Activated naive CD4-positive, alpha-beta T cell treated with anti-CD3 and anti-CD28 coated beads, Interleukin-2, amount 50 U/mL, for 72 hours (primary cell): ENCODE data around the gene HLCS. TPM values are rescaled to one million over a fixed set of nuclear protein-coding genes. Genes with fewer than 3 reads are reported as not detected.
A peak's percentile ranks its signal among the peaks of the same experiment; 100 is the strongest.

Experiments
- ATAC-seq, 2 donors: fragments of 150-1000 bp; cut with Tn5 transposase; 2 replicates each; pipeline ENCODE4 v1.10.0; 2021; ENCODE audit warnings: mild to moderate bottlenecking in 2 of 2, moderate library complexity in 2 of 2
- DNase-seq, 2 donors: peaks; one replicate each; pipeline ENCODE4 v3.0.0; 2021 to 2022; ENCODE audit warnings: low spot score in 2 of 2
- H3K27ac Mint-ChIP-seq, 2 donors: one replicate each; pipeline ENCODE4 v1.8.0; 2022; ENCODE audit warnings: mild to moderate bottlenecking in 2 of 2, mixed read lengths in 2 of 2
- H3K36me3 Mint-ChIP-seq, 2 donors: one replicate each; pipeline ENCODE4 v1.8.0; 2022; ENCODE audit warnings: mixed read lengths in 2 of 2
- H3K9me3 Mint-ChIP-seq, 2 donors: one replicate each; pipeline ENCODE4 v1.8.0; 2022; ENCODE audit warnings: mixed read lengths in 2 of 2
- total RNA-seq, 2 donors: library from RNA; stranded (reverse); gene quantifications; one replicate each; pipeline ENCODE4 v1.2.3, GENCODE V29; 2022

The HLCS gene
- total RNA-seq, 2 donors from 2014 or later: 11.1 to 13.0 TPM

GRCh38 chr21:36936361-36937135 is 29.9 kb downstream of the HLCS start:
- H3K9me3 Mint-ChIP-seq: no peaks in the 10 kb centered on the region
- DNase-seq (no peak), ATAC-seq (no peak)
- no peak overlapping the region for H3K27ac Mint-ChIP-seq
- H3K36me3 Mint-ChIP-seq: peaks cover 0 to 7% of the 10 kb centered on the region in 2 donors

GRCh38 chr21:36934864-36935420 is 31.5 kb downstream of the HLCS start:
- DNase-seq (no peak), ATAC-seq (no peak)
- Mint-ChIP-seq H3K9me3 (no peaks in the 10 kb centered on the region), H3K27ac (no peak overlapping the region), H3K36me3 (peaks cover 0 to 7% of the 10 kb centered on the region in 2 donors)

GRCh38 chr21:36932161-36932816 is 34.2 kb downstream of the HLCS start:
- Mint-ChIP-seq H3K27ac (no peak overlapping the region), H3K36me3 (peaks cover 0 to 7% of the 10 kb centered on the region in 2 donors), H3K9me3 (no peaks in the 10 kb centered on the region)
- ATAC-seq: no peak
- DNase-seq: no peak

- Mint-ChIP-seq H3K36me3 (no peaks in the 10 kb centered on the region), H3K27ac (no peak overlapping the region), H3K9me3 (no peaks in the 10 kb centered on the region)
- no peak for DNase-seq
- no peak for ATAC-seq
Observed at GRCh38 chr21:36929622-36930021, 36.8 kb downstream of the HLCS start.

- ATAC-seq (no peak), DNase-seq (no peak)
- Mint-ChIP-seq H3K27ac (no peak overlapping the region), H3K9me3 (no peaks in the 10 kb centered on the region), H3K36me3 (no peaks in the 10 kb centered on the region)
Observed at GRCh38 chr21:36928960-36929359, 37.5 kb downstream of the HLCS start.

- H3K36me3 Mint-ChIP-seq: no peaks in the 10 kb centered on the region
- peak in 1 of 2 donors; percentile 80 for DNase-seq
- no peaks in the 10 kb centered on the region for H3K9me3 Mint-ChIP-seq
- ATAC-seq: peak; percentile 68 to 74
- no peak overlapping the region for H3K27ac Mint-ChIP-seq
Observed at GRCh38 chr21:36927719-36928117, 38.8 kb downstream of the HLCS start.

- ATAC-seq (peak in 1 of 2 donors; percentile 16), DNase-seq (no peak)
- Mint-ChIP-seq H3K36me3 (no peaks in the 10 kb centered on the region), H3K9me3 (no peaks in the 10 kb centered on the region), H3K27ac (no peak overlapping the region)
Observed at GRCh38 chr21:36926989-36927718, 39.3 kb downstream of the HLCS start.

GRCh38 chr21:36923270-36923669 is 43.2 kb downstream of the HLCS start:
- ATAC-seq (no peak), DNase-seq (no peak)
- peak overlapping the region; percentile 17 to 29 for H3K27ac Mint-ChIP-seq
- no peaks in the 10 kb centered on the region for H3K9me3 Mint-ChIP-seq
- H3K36me3 Mint-ChIP-seq: no peaks in the 10 kb centered on the region

GRCh38 chr21:36922861-36923260 is 43.6 kb downstream of the HLCS start:
- no peak for ATAC-seq
- peak overlapping the region; percentile 29 to 60 for H3K27ac Mint-ChIP-seq
- H3K9me3 Mint-ChIP-seq: no peaks in the 10 kb centered on the region
- no peaks in the 10 kb centered on the region for H3K36me3 Mint-ChIP-seq
- no peak for DNase-seq

GRCh38 chr21:36918291-36918690 is 48.2 kb downstream of the HLCS start:
- no peaks in the 10 kb centered on the region for H3K9me3 Mint-ChIP-seq

GRCh38 chr21:36917471-36918158 is 48.9 kb downstream of the HLCS start:
- Mint-ChIP-seq H3K9me3 (no peaks in the 10 kb centered on the region), H3K36me3 (no peaks in the 10 kb centered on the region), H3K27ac (no peak overlapping the region)

More at GRCh38 chr21:36918291-36918690, 48.2 kb downstream of the HLCS start:
- no peak overlapping the region for H3K27ac Mint-ChIP-seq
- H3K36me3 Mint-ChIP-seq: no peaks in the 10 kb centered on the region
- ATAC-seq (no peak), DNase-seq (no peak)

GRCh38 chr21:36916718-36917117 is 49.8 kb downstream of the HLCS start:
- no peak overlapping the region for H3K27ac Mint-ChIP-seq
- DNase-seq (no peak), ATAC-seq (no peak)
- no peaks in the 10 kb centered on the region for H3K9me3 Mint-ChIP-seq
- no peaks in the 10 kb centered on the region for H3K36me3 Mint-ChIP-seq

More at GRCh38 chr21:36917471-36918158, 48.9 kb downstream of the HLCS start:
- no peak for ATAC-seq
- DNase-seq: no peak

GRCh38 chr21:36915696-36916245 is 50.7 kb downstream of the HLCS start:
- Mint-ChIP-seq H3K27ac (no peak overlapping the region), H3K36me3 (no peaks in the 10 kb centered on the region), H3K9me3 (no peaks in the 10 kb centered on the region)
- no peak for DNase-seq
- ATAC-seq: no peak

- ATAC-seq: no peak
Observed at GRCh38 chr21:36915014-36915695, 51.3 kb downstream of the HLCS start.

GRCh38 chr21:36914244-36915013 is 52.0 kb downstream of the HLCS start:
- H3K9me3 Mint-ChIP-seq: no peaks in the 10 kb centered on the region
- ATAC-seq (no peak), DNase-seq (no peak)
- no peaks in the 10 kb centered on the region for H3K36me3 Mint-ChIP-seq
- H3K27ac Mint-ChIP-seq: no peak overlapping the region

More at GRCh38 chr21:36915014-36915695, 51.3 kb downstream of the HLCS start:
- Mint-ChIP-seq H3K9me3 (no peaks in the 10 kb centered on the region), H3K36me3 (no peaks in the 10 kb centered on the region), H3K27ac (no peak overlapping the region)
- no peak for DNase-seq
